HepG2 (cell line): ENCODE measurements around the gene DPH7. TPM values are rescaled to one million over a fixed set of nuclear protein-coding genes. Genes with fewer than 3 reads are reported as not detected.

ENCODE experiments used
- BRD4 ChIP-seq: sonication (generic); formaldehyde crosslinking; IDR thresholded peaks from 2 replicates; pipeline ENCODE4 v1.4.0; 2020; ENCODE audit warnings: missing genetic modification reagents
- HNRNPH1 ChIP-seq: fragments of 200-400 bp; formaldehyde crosslinking; optimal IDR thresholded peaks from 2 replicates; pipeline ENCODE3; 2017; ENCODE audit warnings: mild to moderate bottlenecking, low read depth, low read length
- HOXD1 ChIP-seq: sonication (generic); formaldehyde crosslinking; IDR thresholded peaks from 2 replicates; pipeline ENCODE4 v1.5.0; 2020; ENCODE audit warnings: missing genetic modification reagents
- MED1 ChIP-seq: sonication (generic); formaldehyde crosslinking; IDR thresholded peaks from 2 replicates; pipeline ENCODE4 v1.4.0; 2020; ENCODE audit warnings: missing genetic modification reagents
- NCOR1 ChIP-seq: fragments of 200-600 bp; sonication (generic); IDR thresholded peaks from 2 replicates; pipeline ENCODE4 v1.7.0; 2017; ENCODE audit warnings: antibody characterized with exemption, low read length, borderline replicate concordance
- NFIB ChIP-seq: sonication (generic); formaldehyde crosslinking; IDR thresholded peaks from 2 replicates; pipeline ENCODE4 v1.9.0; 2021; ENCODE audit warnings: missing genetic modification reagents, mild to moderate bottlenecking, borderline replicate concordance
- RBM39 ChIP-seq: fragments of 200-400 bp; formaldehyde crosslinking; IDR thresholded peaks from one replicate; pipeline ENCODE4 v1.6.1; 2018; ENCODE audit warnings: antibody characterized with exemption, mild to moderate bottlenecking, low read depth, low read length; ENCODE audit not compliant: poor library complexity, severe bottlenecking
- ZFP36 ChIP-seq: fragments of 150-350 bp; IDR thresholded peaks from 2 replicates; pipeline ENCODE4 v1.6.1; 2018; ENCODE audit warnings: borderline replicate concordance, low read length, low read depth; ENCODE audit not compliant: partially characterized antibody
- ZNF230 ChIP-seq: sonication (generic); formaldehyde crosslinking; IDR thresholded peaks from 2 replicates; pipeline ENCODE4 v1.4.0; 2020; ENCODE audit warnings: mild to moderate bottlenecking, missing genetic modification reagents
- ZNF446 ChIP-seq: sonication (generic); formaldehyde crosslinking; IDR thresholded peaks from 2 replicates; pipeline ENCODE4 v1.5.0; 2020; ENCODE audit warnings: mild to moderate bottlenecking, missing genetic modification reagents
- ZNF570 ChIP-seq: sonication (generic); formaldehyde crosslinking; IDR thresholded peaks from 2 replicates; pipeline ENCODE4 v1.4.0; 2020; ENCODE audit warnings: mild to moderate bottlenecking, missing genetic modification reagents, borderline replicate concordance
- ZNF674 ChIP-seq: sonication (generic); formaldehyde crosslinking; IDR thresholded peaks from 2 replicates; pipeline ENCODE4 v1.5.0; 2020; ENCODE audit warnings: low read depth, mild to moderate bottlenecking, missing genetic modification reagents
- polyA plus RNA-seq, 8 experiments: library from polyadenylated mRNA; depleted of rRNA in 3 of 8; stranded (reverse) in 7 of 8; unstranded in 1 of 8; fragments of >200 nt; fragmentation: Illumina TruSeq in 4 of 8; extraction: Trizol in 4 of 8; gene quantifications; 2 replicates each; pipeline versions ENCODE4 v1.2.1 to v1.2.3, GENCODE V29; 2011 to 2016; ENCODE audit warnings: low read depth in 4 of 8, missing spikeins in 1 of 8, mixed read lengths in 1 of 8; ENCODE audit not compliant: insufficient read depth in 1 of 8
- total RNA-seq, 5 experiments: library from RNA; depleted of rRNA; stranded (reverse); fragments of >200 nt; fragmentation: Illumina TruSeq; extraction: Trizol; gene quantifications; 2 replicates each; pipeline ENCODE4 v1.2.3, GENCODE V29; 2016; ENCODE audit warnings: low read depth in 1 of 5
- TF ChIP-seq, protein P1 (sequence below): IDR thresholded peaks from 2 replicates; pipeline ENCODE4 v1.6.1; 2016; ENCODE audit warnings: mild to moderate bottlenecking
- TF ChIP-seq, protein P2 (sequence below): sonication (generic); formaldehyde crosslinking; IDR thresholded peaks from 2 replicates; pipeline ENCODE4 v1.4.0; 2020; ENCODE audit warnings: missing genetic modification reagents
- TF ChIP-seq, protein P3 (sequence below): IDR thresholded peaks from 2 replicates; pipeline ENCODE4 v1.6.1; 2016; ENCODE audit warnings: low read depth, control low read depth
- TF ChIP-seq, protein P4 (sequence below): sonication (generic); formaldehyde crosslinking; IDR thresholded peaks from 2 replicates; pipeline ENCODE4 v1.4.0; 2020; ENCODE audit warnings: missing genetic modification reagents, borderline replicate concordance
- TF ChIP-seq, protein P5 (sequence below): IDR thresholded peaks from 2 replicates; pipeline ENCODE4 v1.6.1; 2016; ENCODE audit warnings: low read depth, borderline replicate concordance
- TF ChIP-seq, protein P6 (sequence below): sonication (generic); IDR thresholded peaks from 2 replicates; pipeline ENCODE4 v1.6.1; 2016; ENCODE audit warnings: low read depth, borderline replicate concordance
- TF ChIP-seq, protein P7 (sequence below): conservative IDR thresholded peaks from 2 replicates; pipeline ENCODE4 v1.6.1; 2018; ENCODE audit warnings: missing genetic modification reagents

Gene DPH7
- total and polyA plus RNA-seq, 2 of the 13 experiments (the other 11 are each of a cell fraction or from before 2014, with no cell fraction given), result 27.6 to 31.6 TPM

DNA sequence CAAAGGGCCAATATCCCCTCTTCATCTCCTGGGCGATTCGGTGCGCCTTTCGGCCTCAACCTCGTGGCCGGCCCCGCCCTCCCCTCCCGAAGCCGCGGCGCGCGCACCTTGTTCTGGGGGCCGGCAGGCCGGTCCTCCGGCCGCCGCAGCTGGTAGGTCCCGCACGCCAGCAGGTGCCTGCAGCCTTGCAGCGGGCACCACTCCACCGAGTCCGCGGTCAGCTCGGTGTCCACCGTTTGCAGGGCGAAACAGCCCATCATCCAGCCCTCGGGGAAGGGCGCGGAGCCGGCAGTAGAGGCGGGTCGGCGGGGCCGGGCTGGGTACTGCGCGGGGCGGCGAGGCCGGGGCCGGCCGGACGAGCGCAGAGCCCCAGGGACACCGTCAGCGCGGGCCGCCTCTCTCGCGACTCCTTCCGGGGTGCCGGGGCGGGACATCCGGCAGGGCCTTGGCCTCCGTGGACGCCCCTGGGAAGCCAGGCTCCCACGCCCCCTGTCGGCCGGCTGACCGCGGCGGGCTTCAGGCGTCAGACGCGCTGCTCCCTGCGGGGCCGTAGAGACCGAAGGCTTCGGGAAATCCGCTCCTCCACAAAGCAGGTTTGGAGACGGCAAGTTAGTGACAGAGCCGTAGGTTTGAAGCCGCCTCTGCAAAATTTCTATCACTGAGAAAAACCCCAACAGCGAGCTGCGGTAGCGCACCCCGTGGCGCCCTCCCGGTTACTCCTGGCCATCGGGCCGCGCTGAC lies at the start of gene DPH7 (continued):
- TF ChIP-seq, protein P1, sequence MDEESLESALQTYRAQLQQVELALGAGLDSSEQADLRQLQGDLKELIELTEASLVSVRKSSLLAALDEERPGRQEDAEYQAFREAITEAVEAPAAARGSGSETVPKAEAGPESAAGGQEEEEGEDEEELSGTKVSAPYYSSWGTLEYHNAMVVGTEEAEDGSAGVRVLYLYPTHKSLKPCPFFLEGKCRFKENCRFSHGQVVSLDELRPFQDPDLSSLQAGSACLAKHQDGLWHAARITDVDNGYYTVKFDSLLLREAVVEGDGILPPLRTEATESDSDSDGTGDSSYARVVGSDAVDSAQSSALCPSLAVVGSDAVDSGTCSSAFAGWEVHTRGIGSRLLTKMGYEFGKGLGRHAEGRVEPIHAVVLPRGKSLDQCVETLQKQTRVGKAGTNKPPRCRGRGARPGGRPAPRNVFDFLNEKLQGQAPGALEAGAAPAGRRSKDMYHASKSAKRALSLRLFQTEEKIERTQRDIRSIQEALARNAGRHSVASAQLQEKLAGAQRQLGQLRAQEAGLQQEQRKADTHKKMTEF (CRISPR knock-in tag), result peak; percentile 87
- TF ChIP-seq NCOR1 (peak; percentile 36; the same call in 1 of the 2 replicates), ZNF674 (CRISPR knock-in tag) (peak; percentile 61; the same call in 1 of the 2 replicates), MED1 (CRISPR knock-in tag) (peak; percentile 75), NFIB (CRISPR knock-in tag) (no peak), ZFP36 (no peak), HNRNPH1 (no peak), RBM39 (no peak), ZNF446 (CRISPR knock-in tag) (peak; percentile 52), BRD4 (peak; percentile 50), ZNF230 (CRISPR knock-in tag) (peak; percentile 23; the same call in 1 of the 2 replicates), HOXD1 (CRISPR knock-in tag) (peak; percentile 69), ZNF570 (no peak)
- TF ChIP-seq, protein P2, sequence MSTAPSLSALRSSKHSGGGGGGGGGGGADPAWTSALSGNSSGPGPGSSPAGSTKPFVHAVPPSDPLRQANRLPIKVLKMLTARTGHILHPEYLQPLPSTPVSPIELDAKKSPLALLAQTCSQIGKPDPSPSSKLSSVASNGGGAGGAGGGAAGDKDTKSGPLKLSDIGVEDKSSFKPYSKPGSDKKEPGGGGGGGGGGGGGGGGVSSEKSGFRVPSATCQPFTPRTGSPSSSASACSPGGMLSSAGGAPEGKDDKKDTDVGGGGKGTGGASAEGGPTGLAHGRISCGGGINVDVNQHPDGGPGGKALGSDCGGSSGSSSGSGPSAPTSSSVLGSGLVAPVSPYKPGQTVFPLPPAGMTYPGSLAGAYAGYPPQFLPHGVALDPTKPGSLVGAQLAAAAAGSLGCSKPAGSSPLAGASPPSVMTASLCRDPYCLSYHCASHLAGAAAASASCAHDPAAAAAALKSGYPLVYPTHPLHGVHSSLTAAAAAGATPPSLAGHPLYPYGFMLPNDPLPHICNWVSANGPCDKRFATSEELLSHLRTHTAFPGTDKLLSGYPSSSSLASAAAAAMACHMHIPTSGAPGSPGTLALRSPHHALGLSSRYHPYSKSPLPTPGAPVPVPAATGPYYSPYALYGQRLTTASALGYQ (CRISPR knock-in tag), result 0 out of 2 replicates have a peak, but pooled peaks have one; percentile 20
- TF ChIP-seq, protein P3, sequence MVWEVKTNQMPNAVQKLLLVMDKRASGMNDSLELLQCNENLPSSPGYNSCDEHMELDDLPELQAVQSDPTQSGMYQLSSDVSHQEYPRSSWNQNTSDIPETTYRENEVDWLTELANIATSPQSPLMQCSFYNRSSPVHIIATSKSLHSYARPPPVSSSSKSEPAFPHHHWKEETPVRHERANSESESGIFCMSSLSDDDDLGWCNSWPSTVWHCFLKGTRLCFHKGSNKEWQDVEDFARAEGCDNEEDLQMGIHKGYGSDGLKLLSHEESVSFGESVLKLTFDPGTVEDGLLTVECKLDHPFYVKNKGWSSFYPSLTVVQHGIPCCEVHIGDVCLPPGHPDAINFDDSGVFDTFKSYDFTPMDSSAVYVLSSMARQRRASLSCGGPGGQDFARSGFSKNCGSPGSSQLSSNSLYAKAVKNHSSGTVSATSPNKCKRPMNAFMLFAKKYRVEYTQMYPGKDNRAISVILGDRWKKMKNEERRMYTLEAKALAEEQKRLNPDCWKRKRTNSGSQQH (CRISPR knock-in tag), result no peak; the same call in 1 of the 2 replicates
- TF ChIP-seq, protein P4, sequence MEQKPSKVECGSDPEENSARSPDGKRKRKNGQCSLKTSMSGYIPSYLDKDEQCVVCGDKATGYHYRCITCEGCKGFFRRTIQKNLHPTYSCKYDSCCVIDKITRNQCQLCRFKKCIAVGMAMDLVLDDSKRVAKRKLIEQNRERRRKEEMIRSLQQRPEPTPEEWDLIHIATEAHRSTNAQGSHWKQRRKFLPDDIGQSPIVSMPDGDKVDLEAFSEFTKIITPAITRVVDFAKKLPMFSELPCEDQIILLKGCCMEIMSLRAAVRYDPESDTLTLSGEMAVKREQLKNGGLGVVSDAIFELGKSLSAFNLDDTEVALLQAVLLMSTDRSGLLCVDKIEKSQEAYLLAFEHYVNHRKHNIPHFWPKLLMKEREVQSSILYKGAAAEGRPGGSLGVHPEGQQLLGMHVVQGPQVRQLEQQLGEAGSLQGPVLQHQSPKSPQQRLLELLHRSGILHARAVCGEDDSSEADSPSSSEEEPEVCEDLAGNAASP (CRISPR knock-in tag), result peak; percentile 33; the same call in 1 of the 2 replicates
- TF ChIP-seq, protein P5, sequence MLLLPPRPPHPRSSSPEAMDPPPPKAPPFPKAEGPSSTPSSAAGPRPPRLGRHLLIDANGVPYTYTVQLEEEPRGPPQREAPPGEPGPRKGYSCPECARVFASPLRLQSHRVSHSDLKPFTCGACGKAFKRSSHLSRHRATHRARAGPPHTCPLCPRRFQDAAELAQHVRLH (CRISPR knock-in tag), result peak; percentile 78; the same call in 1 of the 2 replicates
- TF ChIP-seq, protein P6, sequence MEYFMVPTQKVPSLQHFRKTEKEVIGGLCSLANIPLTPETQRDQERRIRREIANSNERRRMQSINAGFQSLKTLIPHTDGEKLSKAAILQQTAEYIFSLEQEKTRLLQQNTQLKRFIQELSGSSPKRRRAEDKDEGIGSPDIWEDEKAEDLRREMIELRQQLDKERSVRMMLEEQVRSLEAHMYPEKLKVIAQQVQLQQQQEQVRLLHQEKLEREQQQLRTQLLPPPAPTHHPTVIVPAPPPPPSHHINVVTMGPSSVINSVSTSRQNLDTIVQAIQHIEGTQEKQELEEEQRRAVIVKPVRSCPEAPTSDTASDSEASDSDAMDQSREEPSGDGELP, result peak; percentile 69; the same call in 1 of the 2 replicates
- TF ChIP-seq, protein P7, sequence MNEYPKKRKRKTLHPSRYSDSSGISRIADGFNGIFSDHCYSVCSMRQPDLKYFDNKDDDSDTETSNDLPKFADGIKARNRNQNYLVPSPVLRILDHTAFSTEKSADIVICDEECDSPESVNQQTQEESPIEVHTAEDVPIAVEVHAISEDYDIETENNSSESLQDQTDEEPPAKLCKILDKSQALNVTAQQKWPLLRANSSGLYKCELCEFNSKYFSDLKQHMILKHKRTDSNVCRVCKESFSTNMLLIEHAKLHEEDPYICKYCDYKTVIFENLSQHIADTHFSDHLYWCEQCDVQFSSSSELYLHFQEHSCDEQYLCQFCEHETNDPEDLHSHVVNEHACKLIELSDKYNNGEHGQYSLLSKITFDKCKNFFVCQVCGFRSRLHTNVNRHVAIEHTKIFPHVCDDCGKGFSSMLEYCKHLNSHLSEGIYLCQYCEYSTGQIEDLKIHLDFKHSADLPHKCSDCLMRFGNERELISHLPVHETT (CRISPR knock-in tag), result peak; percentile 90
